IMR-90 (cell line): ENCODE measurements around the gene EPS8. TPM values are rescaled to one million over a fixed set of nuclear protein-coding genes. Genes with fewer than 3 reads are reported as not detected.

Source experiments
- ATAC-seq: fragments of 200-7000 bp; cut with Tn5 transposase; 2 replicates; pipeline ENCODE4 v1.9.1; 2020; ENCODE audit warnings: low read depth, mild to moderate bottlenecking, moderate library complexity
- BruUV-seq: library from RNA; stranded (reverse); fragments of 400-500 nt; replicated peaks from 2 replicates; lab custom pipeline; 2021; lab: Mats Ljungman, UMichigan
- CTCF ChIA-PET: fragments of 300-600 bp; formaldehyde crosslinking; extraction: SDS; loops from one replicate; lab custom pipeline; 2021; ENCODE audit warnings: antibody characterized with exemption; lab: Yijun Ruan, JAX
- POLR2A ChIA-PET: fragments of 300-600 bp; sonication (Branson Sonifier 250); formaldehyde crosslinking; loops from one replicate; lab custom pipeline; 2022; ENCODE audit warnings: antibody characterized with exemption; ENCODE audit not compliant: unreplicated experiment; lab: Charles Lee
- DNase-seq: peaks from one replicate; pipeline ENCODE4 v3.0.0; 2013
- H2AFZ ChIP-seq: replicated peaks from 2 replicates; pipeline ENCODE3; 2013; ENCODE audit warnings: low read length, mild to moderate bottlenecking; ENCODE audit not compliant: poor library complexity
- H2AK5ac ChIP-seq: 2 replicates; pipeline ENCODE4 v1.6.1; 2013; ENCODE audit warnings: low read depth, low read length, inconsistent platforms
- H2AK9ac ChIP-seq: replicated peaks from 2 replicates; pipeline ENCODE3; 2013; ENCODE audit warnings: mild to moderate bottlenecking, low read depth, low read length, moderate library complexity; ENCODE audit not compliant: poor library complexity
- H2BK120ac ChIP-seq: 2 replicates; pipeline ENCODE4 v1.6.1; 2013; ENCODE audit warnings: low read depth, low read length, inconsistent platforms
- H2BK15ac ChIP-seq: 3 replicates; pipeline ENCODE4 v1.6.1; 2013; ENCODE audit warnings: low read depth, low read length, inconsistent platforms
- H2BK20ac ChIP-seq: 2 replicates; pipeline ENCODE4 v1.6.1; 2013; ENCODE audit warnings: low read depth, mild to moderate bottlenecking, inconsistent platforms, low read length, moderate library complexity
- H2BK5ac ChIP-seq: 2 replicates; pipeline ENCODE4 v1.6.1; 2013; ENCODE audit warnings: mild to moderate bottlenecking, low read depth, low read length, inconsistent platforms; ENCODE audit not compliant: poor library complexity, severe bottlenecking
- H3K14ac ChIP-seq: replicated peaks from 2 replicates; pipeline ENCODE4 v1.6.1; 2013; ENCODE audit warnings: low read depth, low read length, inconsistent platforms
- H3K18ac ChIP-seq: 2 replicates; pipeline ENCODE4 v1.6.1; 2013; ENCODE audit warnings: low read depth, low read length, control low read depth
- H3K23ac ChIP-seq: 2 replicates; pipeline ENCODE4 v1.6.1; 2013; ENCODE audit warnings: low read depth, low read length, inconsistent platforms
- H3K27ac ChIP-seq: 2 replicates; pipeline ENCODE4 v1.5.1; 2013; ENCODE audit warnings: mild to moderate bottlenecking, control low read depth, low read length; ENCODE audit not compliant: insufficient read depth
- H3K27me3 ChIP-seq: 2 replicates; pipeline ENCODE4 v1.6.1; 2013; ENCODE audit warnings: low read length; ENCODE audit not compliant: control insufficient read depth, insufficient read depth
- H3K36me3 ChIP-seq: 2 replicates; pipeline ENCODE4 v1.6.1; 2013; ENCODE audit warnings: low read length, mixed read lengths; ENCODE audit not compliant: control insufficient read depth, insufficient read depth
- H3K4ac ChIP-seq: 2 replicates; pipeline ENCODE4 v1.6.1; 2013; ENCODE audit warnings: low read depth, low read length, inconsistent platforms
- H3K4me1 ChIP-seq: 2 replicates; pipeline ENCODE4 v1.6.1; 2013; ENCODE audit warnings: low read length, mixed read lengths; ENCODE audit not compliant: control insufficient read depth, insufficient read depth
- H3K4me2 ChIP-seq: 2 replicates; pipeline ENCODE4 v1.6.1; 2013; ENCODE audit warnings: low read depth, mild to moderate bottlenecking, control low read depth, low read length, moderate library complexity
- H3K4me3 ChIP-seq: 2 replicates; pipeline ENCODE4 v1.5.1; 2013; ENCODE audit warnings: low read depth, mild to moderate bottlenecking, control low read depth, low read length, moderate library complexity; ENCODE audit not compliant: insufficient read depth
- H3K56ac ChIP-seq: 2 replicates; pipeline ENCODE4 v1.6.1; 2013; ENCODE audit warnings: low read length, inconsistent platforms; ENCODE audit not compliant: insufficient read depth; ENCODE audit errors: extremely low read depth
- H3K79me1 ChIP-seq, 2 experiments: 2 replicates each; pipeline ENCODE4 v1.6.1; 2013; ENCODE audit warnings: low read length in 2 of 2, inconsistent platforms in 1 of 2, low read depth in 1 of 2
- H3K9ac ChIP-seq: 2 replicates; pipeline ENCODE4 v1.6.1; 2013; ENCODE audit warnings: low read depth, low read length, control low read depth
- H3K9me1 ChIP-seq: 2 replicates; pipeline ENCODE4 v1.6.1; 2013; ENCODE audit warnings: low read length, inconsistent platforms; ENCODE audit not compliant: insufficient read depth
- H3K9me3 ChIP-seq: 2 replicates; pipeline ENCODE4 v1.6.1; 2013; ENCODE audit warnings: low read length; ENCODE audit not compliant: control insufficient read depth, insufficient read depth
- H4K20me1 ChIP-seq: 2 replicates; pipeline ENCODE4 v1.6.1; 2013; ENCODE audit warnings: low read length, inconsistent platforms; ENCODE audit not compliant: insufficient read depth
- H4K5ac ChIP-seq: 2 replicates; pipeline ENCODE4 v1.6.1; 2013; ENCODE audit warnings: mild to moderate bottlenecking, low read depth, low read length, control low read depth
- H4K8ac ChIP-seq, 2 experiments: 2 replicates each; pipeline ENCODE4 v1.6.1; 2013; ENCODE audit warnings: low read depth in 2 of 2, low read length in 2 of 2, control low read depth in 1 of 2, inconsistent platforms in 1 of 2
- H4K91ac ChIP-seq: 2 replicates; pipeline ENCODE4 v1.6.1; 2013; ENCODE audit warnings: low read depth, low read length, inconsistent platforms; ENCODE audit not compliant: insufficient read depth
- CEBPB ChIP-seq: IDR thresholded peaks from 2 replicates; pipeline ENCODE4 v1.6.1; 2012; ENCODE audit warnings: low read depth, low read length, improper control_type of control experiment
- CHD1 ChIP-seq: IDR thresholded peaks from 2 replicates; pipeline ENCODE4 v1.6.1; 2012; ENCODE audit warnings: low read depth, low read length, improper control_type of control experiment
- CTCF ChIP-seq: conservative IDR thresholded peaks from 2 replicates; pipeline ENCODE4 v1.5.1; 2012; ENCODE audit warnings: mild to moderate bottlenecking, low read depth, low read length, improper control_type of control experiment
- ELK1 ChIP-seq: fragments of 150-350 bp; IDR thresholded peaks from 2 replicates; pipeline ENCODE4 v1.6.1; 2016; ENCODE audit warnings: low read depth, mild to moderate bottlenecking, low read length, moderate library complexity, borderline replicate concordance
- MAFK ChIP-seq: IDR thresholded peaks from 2 replicates; pipeline ENCODE4 v1.6.1; 2012; ENCODE audit warnings: low read depth, low read length, improper control_type of control experiment
- MXI1 ChIP-seq: IDR thresholded peaks from 2 replicates; pipeline ENCODE4 v1.6.1; 2012; ENCODE audit warnings: low read depth, mild to moderate bottlenecking, low read length, moderate library complexity, borderline replicate concordance
- NFE2L2 ChIP-seq: fragments of 150-350 bp; IDR thresholded peaks from 2 replicates; pipeline ENCODE4 v1.6.1; 2016; ENCODE audit warnings: low read depth, mild to moderate bottlenecking, low read length
- POLR2A ChIP-seq: IDR thresholded peaks from 2 replicates; pipeline ENCODE4 v1.6.1; 2012; ENCODE audit warnings: mild to moderate bottlenecking, low read depth, low read length
- RAD21 ChIP-seq: IDR thresholded peaks from 2 replicates; pipeline ENCODE4 v1.6.1; 2012; ENCODE audit warnings: low read length, improper control_type of control experiment
- RCOR1 ChIP-seq: IDR thresholded peaks from 2 replicates; pipeline ENCODE4 v1.6.1; 2012; ENCODE audit warnings: mild to moderate bottlenecking, low read length, improper control_type of control experiment; ENCODE audit not compliant: insufficient replicate concordance
- USF2 ChIP-seq: fragments of 150-350 bp; IDR thresholded peaks from 2 replicates; pipeline ENCODE4 v1.6.1; 2017; ENCODE audit warnings: mild to moderate bottlenecking, antibody characterized with exemption, low read length, low read depth
- WGBS, 2 experiments: methylation state at CpG; one replicate each; pipeline versions ENCODE4 v1.1.5 to v1.1.7; 2013; ENCODE audit warnings: missing lambda C conversion rate in 2 of 2; ENCODE audit not compliant: insufficient read length in 1 of 2; ENCODE audit errors: extremely low coverage in 2 of 2; 5-methylcytosine and 5-hydroxymethylcytosine counted together
- dilution Hi-C: fragments of 300-500 bp; cut with HindIII; formaldehyde crosslinking; loops from one replicate; pipeline ENCODE4 v1.14.3; 2018; ENCODE audit warnings: low sequenced_read_pairs; ENCODE audit not compliant: unreplicated experiment
- in situ Hi-C: fragments of 300-500 bp; cut with MboI; formaldehyde crosslinking; loops from 3 replicates; pipeline ENCODE4 v1.14.3; 2019; ENCODE audit warnings: low sequenced_read_pairs, inconsistent platforms, mixed read lengths
- intact Hi-C: fragments of 100-400 bp; cut with micrococcal nuclease; formaldehyde crosslinking; loops from 2 replicates; pipeline ENCODE4 v1.10.0; 2022
- polyA plus RNA-seq, 3 experiments: library from polyadenylated mRNA; depleted of rRNA; stranded (reverse); fragments of >200 nt; gene quantifications; 2 replicates each; pipeline ENCODE4 v1.2.3, GENCODE V29; 2012; ENCODE audit warnings: low replicate concordance in 1 of 3
- total RNA-seq: library from RNA; depleted of rRNA; stranded (reverse); fragments of >200 nt; gene quantifications from 2 replicates; pipeline ENCODE4 v1.2.3, GENCODE V29; 2012

EPS8 gene
- total and polyA plus RNA-seq, 2 of the 4 experiments (the other 2 are of a cell fraction): 45.1 to 104 TPM

- Histone ChIP-seq H3K36me3 (no peaks in the 10 kb centered on the region), H2BK5ac (no peak overlapping the region), H3K14ac (no peak overlapping the region), H3K4me3 (no peak overlapping the region), H4K5ac (peak overlapping the region; percentile 4; the same call in 1 of the 2 replicates), H4K20me1 (no peaks in the 10 kb centered on the region), H4K91ac (no peak overlapping the region), H2AK5ac (no peak overlapping the region), H3K9me1 (no peaks in the 10 kb centered on the region), H4K8ac (no peak overlapping the region), H2AK9ac (no peak overlapping the region), H3K4me2 (no peak overlapping the region), H2BK20ac (no peak overlapping the region), H3K9me3 (peaks cover 2% of the 10 kb centered on the region), H3K27me3 (peaks cover 2% of the 10 kb centered on the region; the same call in 1 of the 2 replicates), H3K79me1 (no peaks in the 10 kb centered on the region), H3K18ac (no peak overlapping the region), H3K4ac (no peak overlapping the region), H3K9ac (no peak overlapping the region), H3K56ac (no peak overlapping the region), H2BK15ac (no peak overlapping the region), H2AFZ (no peak overlapping the region), H3K23ac (no peak overlapping the region), H2BK120ac (no peak overlapping the region), H3K4me1 (peaks cover 2% of the 10 kb centered on the region; the same call in 1 of the 2 replicates), H3K27ac (no peak overlapping the region)
- ChIA-PET POLR2A (interaction anchor here (0.6 kb wide), 1 partner anchor 14 kb away, joined by 3 read pairs; no protein-coding TSS in a partner anchor), CTCF (interaction anchor here (0.8 to 1.4 kb wide), 7 partner anchors 9 to 314 kb away, joined by 3 to 9 read pairs (median 3); no protein-coding TSS in a partner anchor)
- in situ Hi-C loops (no loop called here), dilution Hi-C loops (no loop called here), intact Hi-C loops (loop anchor here (1.0 to 10.0 kb wide), 4 partner anchors 52 to 429 kb away; no protein-coding TSS in a partner anchor)
- TF ChIP-seq CTCF (no peak), NFE2L2 (no peak), POLR2A (no peak), ELK1 (no peak), MAFK (no peak), RCOR1 (no peak), CEBPB (no peak), MXI1 (no peak), USF2 (no peak), RAD21 (no peak), CHD1 (no peak)
- ATAC-seq (no peak), DNase-seq (no peak)
- WGBS, 2 experiments: 62% methylated on average over 4 of the region's 7 CpGs; no CpG with 5 or more reads in 1 of the 2 experiments
- BruUV-seq: no TSS peak
Measured at GRCh38 chr12:15583804-15584203, 205.4 kb downstream of the EPS8 start.
